HG03342 (cell line): ENCODE measurements around the gene PSG1.
"Not testable (repeated sequence)": the region's sequence is repeated elsewhere in the genome, so short reads cannot be mapped to it uniquely, and the experiment has no call there.

Experiments
- ATAC-seq: cut with Tn5 transposase; IDR thresholded peaks from one replicate; pipeline ENCODE4 v1.9.1; 2021; ENCODE audit warnings: mild to moderate bottlenecking, moderate library complexity; ENCODE audit not compliant: unreplicated experiment

The PSG1 gene

GRCh38 chr19:42882010-42882409 is 2.5 kb upstream of the PSG1 start:
- ATAC-seq, result not testable (repeated sequence)

DNA sequence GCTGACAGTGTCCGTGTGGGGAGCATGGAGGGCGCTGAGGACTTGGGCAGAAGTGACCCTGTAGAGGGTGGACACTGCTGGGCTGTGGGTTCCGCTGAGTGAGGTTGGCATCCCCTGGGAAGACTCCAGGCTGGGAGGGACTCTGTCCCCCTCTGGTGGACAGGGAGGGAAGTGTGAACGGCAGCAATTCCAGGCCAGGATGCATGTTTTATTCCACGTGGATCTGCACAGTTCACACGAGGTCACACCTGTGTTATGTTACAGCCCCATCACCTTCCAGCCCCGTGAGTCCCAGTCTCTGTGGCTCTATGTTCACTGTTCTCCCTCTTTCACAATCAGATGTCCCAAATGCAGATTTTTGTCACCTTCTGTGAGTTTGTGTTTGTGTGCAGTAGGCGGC is 1.8 kb upstream of the PSG1 start:
- not testable (repeated sequence) for ATAC-seq

DNA sequence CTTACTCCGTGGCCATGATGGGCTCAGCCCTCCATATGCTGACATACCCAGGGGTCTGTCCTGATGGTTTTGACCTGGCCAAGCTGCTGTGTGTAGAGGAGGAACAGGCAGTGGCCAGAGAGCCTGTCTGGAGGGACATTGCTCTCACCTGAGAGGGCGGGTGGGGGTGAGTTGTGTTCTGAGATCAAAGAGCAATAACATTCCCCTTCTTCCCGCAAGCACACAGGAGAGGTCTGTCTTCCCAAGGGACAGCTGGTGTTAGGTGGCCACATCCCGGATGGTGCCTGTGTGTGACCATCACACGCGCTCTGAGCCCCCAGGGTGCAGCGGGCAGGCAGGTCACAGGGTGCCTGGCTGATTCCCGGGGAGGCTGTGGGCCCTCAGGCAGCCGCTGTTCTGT is 1.1 kb upstream of the PSG1 start:
- ATAC-seq, result not testable (repeated sequence)

DNA sequence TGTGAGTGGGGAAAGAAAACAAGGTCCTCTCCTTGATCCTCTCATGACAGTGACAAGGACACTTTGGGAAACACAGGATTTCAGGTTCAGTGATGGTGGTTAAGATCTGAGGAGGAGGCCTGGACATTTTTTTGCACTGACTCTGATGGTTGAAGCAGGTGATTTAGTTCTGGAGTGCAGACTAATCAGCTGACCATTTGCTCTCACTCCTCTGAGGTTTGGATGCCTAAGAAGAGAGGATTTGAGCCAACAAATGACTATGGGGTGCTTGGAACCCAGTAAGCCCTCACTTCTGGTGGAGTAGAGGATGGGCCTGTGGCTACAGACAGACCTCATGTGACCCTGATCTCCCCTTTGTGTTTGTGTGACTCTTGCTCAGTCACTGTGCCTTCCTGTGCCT is 2.9 kb downstream of the PSG1 start:
- ATAC-seq, result not testable (repeated sequence)

GRCh38 chr19:42875881-42876280 is 3.6 kb downstream of the PSG1 start:
- not testable (repeated sequence) for ATAC-seq

DNA sequence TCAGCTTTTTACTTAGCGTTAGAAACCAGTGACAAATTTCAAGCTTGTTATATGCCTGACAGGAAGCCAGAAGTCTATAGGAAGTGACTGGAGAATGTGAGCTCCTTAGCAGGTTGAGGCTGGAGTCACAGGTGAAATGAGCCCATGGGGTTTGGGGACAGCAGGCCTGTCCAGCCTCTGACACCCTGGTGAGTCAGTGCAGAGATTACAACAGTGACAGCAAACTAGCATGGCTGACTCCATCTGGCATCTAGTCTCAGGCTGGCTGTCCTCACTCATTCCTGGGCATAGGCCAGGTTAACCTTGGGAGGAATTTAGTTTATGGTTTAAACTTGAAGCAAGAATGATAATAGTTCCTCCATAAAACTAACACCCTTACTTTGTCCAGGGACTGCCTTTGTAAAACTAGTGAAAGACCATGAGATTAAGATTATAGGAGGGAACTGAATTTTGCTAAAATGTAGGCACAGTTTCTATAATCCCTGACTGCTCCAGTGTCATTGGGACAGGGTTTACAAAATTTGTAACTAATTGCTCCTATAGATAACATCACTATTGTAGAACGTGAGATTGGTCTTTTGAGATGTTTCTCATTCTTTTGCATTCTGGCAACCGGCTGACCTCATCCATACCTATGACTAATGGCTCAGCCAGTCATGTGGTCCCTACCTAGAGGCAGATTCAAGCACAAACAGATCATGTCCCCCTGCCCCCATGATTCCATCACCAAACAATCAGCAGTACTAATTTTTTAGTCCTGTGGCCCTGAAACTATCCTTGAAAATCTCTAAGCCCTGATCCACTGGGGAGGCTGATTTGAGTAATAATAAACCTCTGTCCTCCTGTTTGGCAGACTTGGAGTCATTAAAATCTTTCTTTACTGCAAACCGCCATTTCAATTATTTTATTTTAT is 4.4 kb downstream of the PSG1 start:
- ATAC-seq, result not testable (repeated sequence)

- ATAC-seq, result not testable (repeated sequence)
Observed at GRCh38 chr19:42874136-42874535, 5.4 kb downstream of the PSG1 start.

DNA sequence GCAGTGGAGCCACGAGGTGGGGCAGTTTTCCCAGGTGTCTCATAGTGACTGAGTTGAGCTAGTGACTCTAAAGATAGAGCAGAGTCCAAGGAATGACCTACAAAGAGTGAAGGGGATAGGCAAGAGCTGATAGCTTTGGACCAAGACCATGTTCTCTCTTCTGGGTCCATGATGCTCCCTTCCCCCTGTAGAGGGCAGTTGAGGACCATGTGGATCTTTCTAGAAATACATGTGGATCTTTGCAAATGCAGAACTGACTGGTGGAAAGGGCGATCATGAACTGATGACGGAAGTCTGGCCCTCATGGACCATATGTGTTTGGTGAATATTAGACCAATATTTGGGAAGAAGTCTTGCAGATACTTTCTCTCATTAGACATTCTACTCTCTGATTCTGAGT is 6.9 kb downstream of the PSG1 start:
- ATAC-seq, result no peak

DNA sequence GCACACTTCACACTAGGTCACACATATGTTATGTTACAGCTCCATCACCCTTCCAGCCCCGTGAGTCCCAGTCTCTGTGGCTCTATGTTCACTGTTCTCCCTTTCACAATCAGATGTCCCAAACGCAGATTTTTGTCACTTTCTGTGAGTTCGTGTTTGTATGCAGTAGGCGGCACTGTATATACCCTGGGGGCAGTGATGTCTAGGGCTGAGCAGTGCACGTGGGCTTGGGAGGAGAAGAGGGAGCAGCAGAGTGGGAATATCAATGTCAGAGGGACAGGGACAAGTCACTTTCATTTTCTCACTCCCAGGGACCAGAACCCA is 22.0 kb downstream of the PSG1 start:
- no peak for ATAC-seq

DNA sequence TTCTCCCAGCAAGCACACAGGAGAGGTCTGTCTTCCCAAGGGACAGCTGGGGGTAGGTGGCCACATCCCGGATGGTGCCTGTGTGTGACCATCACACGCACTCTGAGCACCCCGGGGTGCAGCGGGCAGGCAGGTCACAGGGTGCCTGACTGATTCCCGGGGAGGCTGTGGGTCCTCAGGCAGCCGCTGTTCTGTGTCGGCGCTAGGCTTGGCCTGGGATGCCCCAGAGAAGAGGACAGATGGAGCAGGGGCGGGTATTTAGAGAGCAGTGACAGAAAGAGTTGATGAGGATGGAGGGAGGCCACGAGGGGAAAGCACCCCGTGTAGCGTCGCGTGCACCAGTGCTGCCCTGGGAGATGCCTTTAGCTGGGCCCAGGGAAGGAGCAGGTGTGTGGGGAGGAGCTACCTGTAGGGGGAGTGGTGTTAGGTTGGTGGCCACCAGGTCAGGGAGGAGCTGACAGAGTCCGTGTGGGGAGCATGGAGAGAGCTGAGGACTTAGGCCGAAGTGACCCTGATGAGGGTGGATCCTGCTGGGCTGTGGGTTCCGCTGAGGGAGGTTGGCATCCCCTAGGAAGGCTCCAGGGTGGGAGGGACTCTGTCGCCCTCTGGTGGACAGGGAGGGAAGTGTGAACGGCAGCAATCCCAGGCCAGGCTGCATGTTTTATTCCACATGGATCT is 22.5 kb downstream of the PSG1 start:
- not testable (repeated sequence) for ATAC-seq

- not testable (repeated sequence) for ATAC-seq
Observed at GRCh38 chr19:42854745-42855144, 24.8 kb downstream of the PSG1 start.

DNA sequence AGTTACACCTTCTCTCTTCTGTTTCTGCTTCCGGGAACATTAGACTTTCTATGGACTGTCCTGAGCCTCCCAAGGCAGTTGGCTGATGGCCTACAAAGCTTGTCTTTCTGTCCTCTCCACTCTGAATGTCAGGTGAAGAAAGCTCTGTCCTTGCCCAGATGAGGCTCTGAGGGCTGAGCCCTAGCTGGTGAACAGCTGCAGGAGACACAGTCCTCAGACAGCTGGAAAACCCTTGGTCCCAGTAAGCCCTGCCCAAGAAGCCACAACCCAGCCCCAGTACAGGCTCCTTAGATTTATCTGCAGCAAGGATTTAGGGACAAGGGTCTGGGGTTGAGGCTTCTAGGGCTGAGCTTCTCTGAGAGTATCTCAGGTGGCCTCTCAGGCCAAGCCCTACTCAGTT is 26.3 kb downstream of the PSG1 start:
- ATAC-seq, result not testable (repeated sequence)

GRCh38 chr19:42852821-42853220 is 26.7 kb downstream of the PSG1 start:
- ATAC-seq, result not testable (repeated sequence)

DNA sequence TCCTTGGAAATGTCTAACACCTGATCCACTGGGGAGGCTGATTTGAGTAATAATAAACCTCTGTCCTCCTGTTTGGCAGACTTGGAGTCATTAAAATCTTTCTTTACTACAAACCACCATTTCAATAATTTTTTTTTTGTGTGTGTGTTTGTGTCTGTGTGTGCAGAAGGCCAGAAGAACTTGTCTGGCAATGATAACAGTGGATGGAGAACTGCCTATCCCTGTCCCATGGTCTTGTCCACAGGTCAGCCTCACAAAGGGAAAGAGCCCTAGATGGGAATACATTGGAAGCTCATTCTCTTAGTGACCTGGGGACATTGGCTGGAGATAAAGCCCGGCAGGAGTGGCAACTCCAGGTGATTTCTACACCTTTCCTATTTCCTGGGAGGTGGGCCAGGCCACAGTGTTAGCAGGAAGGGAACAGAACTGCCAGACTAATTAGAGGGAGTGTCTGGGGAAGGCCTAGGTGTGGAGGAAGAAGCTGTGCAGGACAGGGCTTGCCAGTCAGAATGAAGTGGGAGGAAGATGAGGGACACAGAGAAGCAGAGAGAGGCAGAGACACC is 27.7 kb downstream of the PSG1 start:
- not testable (repeated sequence) for ATAC-seq

- ATAC-seq, result no peak
Observed at GRCh38 chr19:42850981-42851717, 28.4 kb downstream of the PSG1 start.

DNA sequence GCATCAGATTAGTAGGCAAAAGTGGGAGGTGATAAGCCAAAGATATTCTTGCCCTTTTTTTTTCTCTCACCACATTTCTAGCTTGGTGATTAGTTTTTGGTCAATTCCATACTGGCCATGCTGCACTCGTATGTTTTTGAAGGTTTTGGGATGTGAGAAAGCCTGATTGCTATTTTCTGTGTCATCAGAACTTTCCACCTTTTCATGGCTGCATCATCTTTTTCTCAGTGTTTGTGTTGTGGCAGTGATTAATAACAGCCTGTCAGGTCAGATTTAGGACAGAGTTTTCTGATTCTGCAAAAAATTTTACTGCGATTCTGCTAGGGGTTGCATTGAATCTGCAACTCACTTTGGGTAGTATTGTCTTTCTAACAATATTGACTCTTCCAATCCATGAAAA is 32.9 kb downstream of the PSG1 start:
- ATAC-seq, result no peak

DNA sequence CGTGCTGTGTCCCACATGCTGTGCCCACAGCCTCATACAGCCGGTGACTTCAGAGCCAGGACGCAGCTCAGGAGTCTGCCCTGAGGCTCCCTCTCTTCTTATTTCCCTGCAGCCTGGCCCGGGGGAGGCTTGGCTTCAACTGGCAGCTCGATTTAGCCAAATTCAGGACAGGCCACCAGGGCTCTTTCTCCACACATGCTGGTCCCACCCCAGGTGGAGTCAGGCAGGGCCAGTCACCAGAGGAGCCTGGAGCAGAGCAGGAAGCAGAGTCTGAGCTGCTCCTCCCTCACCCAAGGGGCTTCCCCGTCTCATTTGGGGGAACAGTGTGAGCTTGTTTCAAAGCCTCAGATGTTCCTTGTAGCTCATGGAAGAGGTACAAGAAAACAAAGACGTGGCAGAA is 35.9 kb downstream of the PSG1 start:
- ATAC-seq, result not testable (repeated sequence)

DNA sequence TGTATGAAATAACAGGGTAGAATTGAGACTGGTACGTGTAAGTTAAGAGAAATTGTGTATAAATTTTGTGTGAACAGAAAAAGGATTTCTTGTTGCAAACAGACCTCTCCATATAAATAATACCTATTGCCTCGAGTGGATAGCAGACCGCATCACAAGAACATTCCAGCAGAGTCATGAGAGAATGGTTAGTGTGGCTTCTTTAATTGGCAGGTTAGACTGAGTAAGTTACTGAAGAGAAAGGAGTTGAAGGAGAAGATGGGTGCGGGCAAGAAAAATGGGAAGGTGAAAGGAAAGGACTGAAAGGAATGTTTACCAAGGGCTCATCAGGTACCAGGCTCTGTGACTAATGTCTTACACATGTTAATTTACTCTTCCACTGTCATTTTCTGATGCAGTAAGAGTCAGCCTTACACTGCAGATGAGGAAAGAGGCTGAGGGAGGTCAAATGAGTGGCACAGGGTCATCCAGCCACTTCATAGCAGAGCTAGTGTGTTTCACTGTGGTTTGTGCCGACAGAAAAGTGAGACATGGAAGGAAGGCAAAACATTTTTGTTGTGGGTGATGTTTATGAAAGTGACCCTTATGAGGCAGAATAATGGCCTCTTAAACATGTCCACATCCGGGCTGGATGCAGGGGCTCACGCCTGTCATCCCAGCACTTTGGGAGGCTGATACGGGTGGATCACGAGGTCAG is 46.6 kb downstream of the PSG1 start:
- ATAC-seq, result not testable (repeated sequence)

DNA sequence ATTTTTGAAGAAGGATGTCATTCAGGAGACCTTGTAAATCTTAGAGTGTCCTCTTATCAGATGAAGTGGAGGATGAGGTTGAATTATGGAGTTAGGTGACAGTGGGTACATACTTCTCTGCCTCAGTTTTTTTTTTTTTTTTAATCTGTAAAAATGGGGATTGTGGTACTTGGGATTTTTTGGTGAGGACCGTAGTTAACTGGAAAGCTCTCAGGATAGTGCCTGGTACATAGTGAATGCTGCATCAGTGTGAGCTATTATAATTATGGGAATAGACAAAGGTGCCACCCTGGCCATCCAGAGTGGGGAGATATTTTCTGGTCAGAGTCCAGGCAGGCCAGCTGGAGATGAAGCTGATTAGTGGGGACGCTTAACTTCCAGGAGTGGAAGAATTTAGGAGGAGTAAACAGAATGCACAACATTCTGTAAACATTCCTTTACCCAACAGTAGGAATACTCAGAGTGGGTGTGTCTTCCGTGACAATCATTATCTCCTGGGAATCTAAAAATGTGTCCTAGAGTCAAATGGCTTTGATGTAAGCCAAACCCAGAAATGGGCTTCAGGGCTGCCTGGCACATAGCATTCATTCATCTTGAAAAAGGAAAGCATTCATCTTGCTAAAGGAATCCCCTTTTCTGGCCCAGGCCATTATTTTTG is 47.4 kb downstream of the PSG1 start:
- not testable (repeated sequence) for ATAC-seq
